ENCODE results near the gene OR4C6. TPM values are rescaled to one million over a fixed set of nuclear protein-coding genes. Genes with fewer than 3 reads are reported as not detected.

OR4C6 gene
- not detected in 2 replicates for total RNA-seq

GRCh38 chr11:55661901-55662300, at the start of gene OR4C6:
Gene OR4C6 (plus strand): TSS chr11:55662201. CDS start chr11:55665167, 2,966 bp downstream.

GRCh38 chr11:55634813-55635212, 27.2 kb upstream of the OR4C6 start, which contains the start of gene OR4P4:
Gene OR4P4 (plus strand): TSS chr11:55635113.

GRCh38 chr11:55648027-55648426, 14.0 kb upstream of the OR4C6 start, which contains the start of gene OR4S2:
Gene OR4S2 (plus strand): TSS chr11:55648327. CDS start chr11:55650904, 2,577 bp downstream.

Other genes with a start within 250 kb of the OR4C6 start
- gene OR4C15, start 107.7 kb upstream of the OR4C6 start, total RNA-seq: not detected in 2 replicates
- not detected in 2 replicates for gene OR4C16, start 90.1 kb upstream of the OR4C6 start, total RNA-seq
- gene OR4C11, start 54.6 kb upstream of the OR4C6 start, total RNA-seq: not detected in 2 replicates
- not detected in 2 replicates for gene OR4P4, start 27.1 kb upstream of the OR4C6 start, total RNA-seq
- gene OR4S2, start 13.9 kb upstream of the OR4C6 start, total RNA-seq: not detected in 2 replicates
- gene OR5D13, start 111.2 kb downstream of the OR4C6 start, total RNA-seq: not detected in 2 replicates
- not detected in 2 replicates for gene OR5D14, start 133.4 kb downstream of the OR4C6 start, total RNA-seq
- not detected in 2 replicates for gene OR5L1, start 149.2 kb downstream of the OR4C6 start, total RNA-seq
- gene OR5D18, start 157.4 kb downstream of the OR4C6 start, total RNA-seq: not detected in 2 replicates
- not detected in 2 replicates for gene OR5L2, start 165.0 kb downstream of the OR4C6 start, total RNA-seq
- not detected in 2 replicates for gene OR5D16, start 176.6 kb downstream of the OR4C6 start, total RNA-seq
- gene TRIM51, start 221.1 kb downstream of the OR4C6 start, total RNA-seq: not detected in 2 replicates